ENCODE data around the gene TSC22D1. TPM values are rescaled to one million over a fixed set of nuclear protein-coding genes. Genes with fewer than 3 reads are reported as not detected.

Gene TSC22D1
- total and polyA plus RNA-seq, 12 donors = 28.5 to 113 (median 59.8) TPM

DNA sequence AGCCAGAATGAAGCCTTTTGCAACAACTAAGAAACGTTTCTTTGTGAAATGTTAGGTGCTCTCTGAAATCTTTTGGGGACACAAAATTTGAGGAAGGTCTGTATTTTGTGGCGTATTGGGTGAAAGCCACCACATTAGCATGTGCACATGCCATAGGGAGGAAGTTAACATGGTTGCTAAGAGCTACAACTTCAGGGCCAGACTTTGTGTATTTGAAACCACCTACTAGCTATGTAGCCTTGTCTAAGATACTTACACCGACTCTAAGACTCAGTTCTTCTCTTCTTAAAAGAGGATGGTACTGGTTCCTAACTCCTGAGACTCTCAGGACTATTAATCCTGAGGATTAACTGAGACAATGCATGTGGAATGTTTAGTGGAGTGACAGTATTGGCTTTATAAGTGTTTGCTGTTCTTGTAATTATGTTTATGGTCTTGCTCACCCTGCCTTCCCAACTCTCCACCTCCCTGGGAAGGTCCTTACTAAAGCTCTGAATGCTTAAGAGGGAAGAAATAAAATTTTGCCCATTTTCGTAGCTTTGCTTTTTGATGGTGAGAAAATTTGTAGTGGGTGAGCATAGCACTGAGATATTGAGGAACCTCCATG is 187.0 kb downstream of the TSC22D1 start:
- H3K27me3 ChIP-seq = no peaks in the 10 kb centered on the region
- intact Hi-C loops (cut with DNase I) = no loop called here
- no peak overlapping the region for H3K4me3 ChIP-seq
- H3K27ac ChIP-seq = no peak overlapping the region
- TF ChIP-seq POLR2A (IDR thresholded peaks at IDR 0.05) = no peak
- TF ChIP-seq, protein P1, sequence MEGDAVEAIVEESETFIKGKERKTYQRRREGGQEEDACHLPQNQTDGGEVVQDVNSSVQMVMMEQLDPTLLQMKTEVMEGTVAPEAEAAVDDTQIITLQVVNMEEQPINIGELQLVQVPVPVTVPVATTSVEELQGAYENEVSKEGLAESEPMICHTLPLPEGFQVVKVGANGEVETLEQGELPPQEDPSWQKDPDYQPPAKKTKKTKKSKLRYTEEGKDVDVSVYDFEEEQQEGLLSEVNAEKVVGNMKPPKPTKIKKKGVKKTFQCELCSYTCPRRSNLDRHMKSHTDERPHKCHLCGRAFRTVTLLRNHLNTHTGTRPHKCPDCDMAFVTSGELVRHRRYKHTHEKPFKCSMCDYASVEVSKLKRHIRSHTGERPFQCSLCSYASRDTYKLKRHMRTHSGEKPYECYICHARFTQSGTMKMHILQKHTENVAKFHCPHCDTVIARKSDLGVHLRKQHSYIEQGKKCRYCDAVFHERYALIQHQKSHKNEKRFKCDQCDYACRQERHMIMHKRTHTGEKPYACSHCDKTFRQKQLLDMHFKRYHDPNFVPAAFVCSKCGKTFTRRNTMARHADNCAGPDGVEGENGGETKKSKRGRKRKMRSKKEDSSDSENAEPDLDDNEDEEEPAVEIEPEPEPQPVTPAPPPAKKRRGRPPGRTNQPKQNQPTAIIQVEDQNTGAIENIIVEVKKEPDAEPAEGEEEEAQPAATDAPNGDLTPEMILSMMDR (IDR thresholded peaks at IDR 0.05) = no peak
- WGBS, 4 donors = 73 to 81% (median 77%) methylated on average over 4 of the region's 4 CpGs
- DNase-seq = no peak
- H3K36me3 ChIP-seq (replicated peaks in 1 of 2) = no peaks in the 10 kb centered on the region
- no peaks in the 10 kb centered on the region for H3K4me1 ChIP-seq (replicated peaks in 1 of 2)
- H3K9me3 ChIP-seq (replicated peaks in 1 of 3) = no peaks in the 10 kb centered on the region

DNA sequence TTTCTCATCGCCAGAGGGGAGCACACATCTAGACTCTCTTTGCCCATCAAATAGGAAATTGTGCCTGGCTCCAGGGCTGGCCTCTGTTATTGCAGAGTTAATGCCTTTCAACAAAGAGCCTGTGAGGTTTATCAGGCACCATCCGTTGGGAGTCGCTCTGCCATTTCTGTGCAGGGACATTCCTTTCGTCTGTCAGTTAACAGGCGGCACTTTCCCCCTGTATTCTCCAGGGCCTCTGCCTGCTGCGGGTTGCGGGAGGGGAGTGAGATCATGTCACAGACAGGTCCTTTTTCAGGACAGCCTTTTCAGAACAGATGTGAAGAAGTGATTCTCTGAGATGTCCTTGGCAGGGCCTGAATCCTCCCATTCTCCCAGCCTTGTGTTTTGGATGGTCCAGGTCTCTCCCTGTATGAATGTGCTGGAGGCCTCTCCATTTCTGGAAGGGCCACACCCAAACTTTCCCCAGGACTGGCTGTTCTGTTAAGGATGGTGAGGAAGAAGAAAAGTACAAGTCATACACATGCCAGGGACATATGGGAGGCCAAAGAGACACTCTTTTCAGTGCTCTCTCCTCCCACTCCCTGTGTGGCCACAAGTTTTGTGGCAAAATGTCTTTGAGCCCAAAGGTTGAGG is 187.6 kb downstream of the TSC22D1 start:
- TF ChIP-seq, protein P1 (IDR thresholded peaks at IDR 0.05) = no peak
- TF ChIP-seq POLR2A (IDR thresholded peaks at IDR 0.05) = no peak
- Histone ChIP-seq H3K36me3 (replicated peaks in 1 of 2) (no peaks in the 10 kb centered on the region), H3K4me1 (replicated peaks in 1 of 2) (no peaks in the 10 kb centered on the region), H3K27me3 (no peaks in the 10 kb centered on the region), H3K27ac (no peak overlapping the region), H3K9me3 (replicated peaks in 1 of 3) (no peaks in the 10 kb centered on the region), H3K4me3 (no peak overlapping the region)
- intact Hi-C loops (cut with DNase I) = no loop called here
- 75 to 82% (median 77%) methylated on average over 7 of the region's 7 CpGs for WGBS, 4 donors
- DNase-seq = peak in 1 of 7 donors; percentile 25

DNA sequence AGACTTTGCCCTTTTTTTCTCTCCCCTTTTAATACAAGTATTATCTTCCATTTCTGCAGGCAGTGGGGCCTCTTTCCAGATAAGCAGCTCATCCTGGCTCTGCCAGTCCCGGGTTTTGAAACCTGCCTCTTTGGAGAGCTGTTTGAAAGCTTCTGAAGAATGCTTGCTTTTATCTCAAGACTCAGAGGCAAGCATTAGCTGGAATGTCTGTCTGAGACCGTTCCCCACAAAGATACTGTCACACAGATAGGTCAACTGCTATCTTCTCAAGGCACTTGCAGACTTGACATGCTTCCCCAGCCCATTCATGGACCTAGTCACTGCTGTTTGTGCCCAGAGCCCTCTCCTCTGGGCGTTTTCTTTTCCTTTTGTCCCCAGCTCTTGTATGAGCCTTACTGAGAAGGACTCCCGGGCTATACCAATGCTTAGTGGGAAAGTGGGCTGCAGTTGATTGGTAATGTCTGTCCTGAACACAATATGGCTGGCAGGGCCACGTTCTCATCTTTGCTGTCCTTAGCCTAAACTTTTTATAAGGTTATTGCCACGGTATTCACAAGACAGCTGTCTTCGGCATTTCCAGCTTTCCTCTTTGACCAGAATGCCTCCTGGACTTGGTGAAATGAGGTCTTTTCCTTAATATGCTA is 189.1 kb downstream of the TSC22D1 start:
- intact Hi-C loops (cut with DNase I) = no loop called here
- no peak overlapping the region for H3K27ac ChIP-seq
- no peaks in the 10 kb centered on the region for H3K36me3 ChIP-seq (replicated peaks in 1 of 2)
- 80 to 85% (median 84%) methylated on average over 7 of the region's 7 CpGs for WGBS, 4 donors
- H3K27me3 ChIP-seq = no peaks in the 10 kb centered on the region
- no peaks in the 10 kb centered on the region for H3K9me3 ChIP-seq (replicated peaks in 1 of 3)
- no peaks in the 10 kb centered on the region for H3K4me1 ChIP-seq (replicated peaks in 1 of 2)
- no peak overlapping the region for H3K4me3 ChIP-seq
- TF ChIP-seq POLR2A (IDR thresholded peaks at IDR 0.05) = no peak
- no peak for DNase-seq

DNA sequence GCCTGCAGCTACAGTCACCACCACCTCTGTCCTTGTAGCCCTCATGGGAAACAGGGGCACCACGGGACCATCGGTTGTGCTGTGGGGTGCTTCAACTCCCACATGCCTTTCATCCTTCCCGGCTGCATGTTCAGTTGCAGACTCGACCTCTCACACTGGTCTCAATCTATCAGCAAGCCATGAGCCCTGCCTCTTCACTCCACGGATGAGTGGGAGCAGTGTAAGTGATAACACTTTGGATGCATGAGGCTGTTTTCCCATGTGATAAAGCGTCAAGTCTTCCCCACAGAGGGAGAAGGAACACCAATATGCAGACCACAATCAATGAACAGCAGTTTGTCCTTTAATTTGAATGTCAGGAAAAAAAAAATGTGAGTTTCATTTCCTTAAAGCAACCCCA is 190.3 kb downstream of the TSC22D1 start:
- H3K4me1 ChIP-seq (replicated peaks in 1 of 2) = no peaks in the 10 kb centered on the region
- WGBS, 4 donors = 65 to 86% (median 82%) methylated on average over 5 to 6 of the region's 6 CpGs
- H3K27ac ChIP-seq = no peak overlapping the region
- no peaks in the 10 kb centered on the region for H3K27me3 ChIP-seq
- H3K9me3 ChIP-seq (replicated peaks in 1 of 3) = no peaks in the 10 kb centered on the region
- intact Hi-C loops (cut with DNase I) = no loop called here
- peak in 1 of 7 donors; percentile 40 for DNase-seq
- no peaks in the 10 kb centered on the region for H3K36me3 ChIP-seq (replicated peaks in 1 of 2)
- TF ChIP-seq, protein P1 (IDR thresholded peaks at IDR 0.05) = no peak
- TF ChIP-seq POLR2A (IDR thresholded peaks at IDR 0.05) = no peak
- H3K4me3 ChIP-seq = no peak overlapping the region
